HUDEP-2 (cell line): Measurements from ENCODE around the gene STK11.

Experiments
- DNase-seq, 76 experiments: peaks; one replicate each; lab custom pipeline; 2025; ENCODE audit not compliant: unreplicated experiment in 76 of 76; lab: John Stamatoyannopoulos, UW

STK11 gene

DNA sequence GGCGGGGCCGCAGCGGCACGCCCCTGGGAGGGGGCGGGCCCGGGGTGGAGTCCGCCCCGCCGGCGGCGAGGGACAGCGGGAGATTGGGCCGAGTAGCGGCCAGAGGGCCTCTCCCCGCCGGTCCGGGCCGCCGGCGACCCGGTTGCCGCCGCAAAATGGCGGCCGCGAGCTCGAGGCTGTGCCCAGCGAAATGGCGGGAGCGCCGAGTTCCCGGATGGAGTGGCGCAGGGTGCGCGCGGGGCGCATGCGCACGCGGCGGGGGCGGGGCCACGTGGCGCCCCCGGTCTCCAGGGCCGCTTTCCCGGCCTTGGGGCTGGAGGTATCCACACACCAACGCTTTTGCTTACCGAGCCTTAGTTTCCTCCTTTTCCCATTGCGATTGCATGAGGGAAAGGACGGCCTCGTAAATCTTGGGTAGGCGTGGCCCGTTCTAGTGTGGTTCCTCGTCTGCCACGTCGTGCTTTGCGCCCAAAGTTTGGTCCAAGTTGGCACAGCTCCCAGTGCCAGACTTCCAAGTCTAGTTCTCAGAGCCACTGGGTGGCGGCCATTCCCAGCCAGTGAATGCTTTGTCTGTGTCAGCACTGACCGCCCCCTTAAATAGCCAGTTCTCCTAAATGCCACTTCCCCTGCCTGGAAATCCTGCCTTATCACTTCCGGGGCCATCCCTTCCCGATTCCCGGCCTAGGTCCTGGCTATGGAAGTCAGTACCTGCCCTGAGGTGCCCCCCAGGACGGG, 64.1 kb downstream of the STK11 start:
- peak in 66 of 76 experiments; percentile 51 to 99 (median 81) for DNase-seq

DNA sequence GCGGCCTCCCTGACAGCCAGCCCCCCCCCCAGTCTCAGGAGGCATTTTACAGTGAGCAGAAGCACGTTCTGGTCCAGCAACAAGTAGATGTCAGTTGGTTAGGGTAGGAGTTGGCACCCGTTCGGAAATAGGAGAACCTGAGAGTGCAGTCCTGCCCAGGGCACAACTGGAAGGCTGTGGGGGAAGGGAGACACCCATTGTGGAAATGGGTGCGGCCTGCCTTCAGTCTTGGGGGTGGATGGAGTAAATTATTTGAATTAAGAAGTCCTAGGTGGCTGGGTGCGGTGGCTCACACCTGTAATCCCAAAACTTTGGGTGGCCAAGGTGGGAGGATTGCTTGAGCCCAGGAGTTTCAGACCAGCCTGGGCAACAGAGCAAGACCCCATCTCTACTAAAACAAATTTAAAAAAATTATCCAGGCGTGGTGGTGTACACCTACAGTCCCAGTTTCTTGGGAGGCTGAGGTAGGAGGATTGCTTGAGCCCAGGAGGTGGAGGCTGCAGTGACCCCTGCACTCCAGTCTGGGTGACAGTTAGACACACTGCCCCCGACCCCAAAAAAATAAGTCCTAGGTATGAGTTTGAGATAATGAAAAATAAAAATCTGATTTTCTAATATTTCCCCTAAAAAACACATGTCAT, 64.8 kb downstream of the STK11 start:
- DNase-seq, result peak in 39 of 76 experiments; percentile 14 to 73 (median 45)

DNA sequence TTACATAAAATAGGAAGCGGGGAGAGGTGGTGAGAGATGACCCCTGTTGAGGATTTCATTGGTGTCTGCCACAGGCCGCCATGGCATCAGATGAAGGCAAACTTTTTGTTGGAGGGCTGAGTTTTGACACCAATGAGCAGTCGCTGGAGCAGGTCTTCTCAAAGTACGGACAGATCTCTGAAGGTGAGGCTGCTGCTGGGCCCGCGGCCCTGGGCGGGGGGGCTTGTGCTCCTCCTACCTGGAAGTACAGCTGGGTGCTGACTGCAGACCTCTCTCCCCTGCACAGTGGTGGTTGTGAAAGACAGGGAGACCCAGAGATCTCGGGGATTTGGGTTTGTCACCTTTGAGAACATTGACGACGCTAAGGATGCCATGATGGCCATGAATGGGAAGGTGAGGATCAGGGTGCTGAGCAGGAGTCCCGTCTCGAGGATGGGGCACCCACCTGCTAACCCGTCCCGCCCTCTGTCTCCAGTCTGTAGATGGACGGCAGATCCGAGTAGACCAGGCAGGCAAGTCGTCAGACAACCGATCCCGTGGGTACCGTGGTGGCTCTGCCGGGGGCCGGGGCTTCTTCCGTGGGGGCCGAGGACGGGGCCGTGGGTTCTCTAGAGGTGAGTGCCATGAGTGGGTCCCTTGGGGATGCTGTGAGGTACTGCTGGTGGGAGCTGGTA, 65.4 kb downstream of the STK11 start:
- DNase-seq, result no peak

DNA sequence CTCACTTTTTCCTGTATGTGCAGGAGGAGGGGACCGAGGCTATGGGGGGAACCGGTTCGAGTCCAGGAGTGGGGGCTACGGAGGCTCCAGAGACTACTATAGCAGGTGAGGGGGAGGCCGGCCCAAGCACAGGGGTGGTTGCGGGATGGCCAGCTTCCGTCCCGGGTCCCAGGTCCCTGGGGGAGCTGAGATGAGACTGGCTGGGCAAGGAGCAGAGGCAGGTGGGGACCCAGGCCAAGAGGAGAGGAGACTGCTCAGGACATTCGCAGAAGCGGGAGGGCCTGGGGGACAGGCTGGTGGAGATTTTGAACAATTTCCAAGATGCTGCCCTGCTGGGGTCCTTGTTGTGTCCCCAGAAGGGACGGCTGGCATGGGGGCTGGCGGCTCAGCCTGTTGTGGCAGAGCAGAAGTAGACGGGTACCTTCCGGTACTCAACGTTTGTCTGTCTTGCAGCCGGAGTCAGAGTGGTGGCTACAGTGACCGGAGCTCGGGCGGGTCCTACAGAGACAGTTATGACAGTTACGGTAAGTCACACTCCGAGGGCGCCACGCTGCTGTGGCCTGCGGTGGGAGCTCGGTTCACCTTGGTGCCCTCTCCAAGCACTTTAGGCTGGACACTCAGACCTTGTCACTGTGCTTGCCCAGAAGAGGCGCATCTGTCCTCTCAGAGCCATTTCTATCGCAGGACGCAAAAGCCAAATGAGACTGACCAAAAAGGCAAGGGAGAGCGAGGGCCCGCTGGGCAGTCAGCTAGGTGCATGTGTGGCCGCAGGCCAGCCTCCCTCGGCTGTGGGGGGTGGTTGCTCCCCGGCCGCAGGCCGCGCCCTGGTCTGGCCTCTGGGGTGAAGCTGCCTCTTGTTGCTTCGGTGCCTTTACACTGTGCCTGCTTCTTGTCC, 66.2 kb downstream of the STK11 start:
- DNase-seq, result no peak

DNA sequence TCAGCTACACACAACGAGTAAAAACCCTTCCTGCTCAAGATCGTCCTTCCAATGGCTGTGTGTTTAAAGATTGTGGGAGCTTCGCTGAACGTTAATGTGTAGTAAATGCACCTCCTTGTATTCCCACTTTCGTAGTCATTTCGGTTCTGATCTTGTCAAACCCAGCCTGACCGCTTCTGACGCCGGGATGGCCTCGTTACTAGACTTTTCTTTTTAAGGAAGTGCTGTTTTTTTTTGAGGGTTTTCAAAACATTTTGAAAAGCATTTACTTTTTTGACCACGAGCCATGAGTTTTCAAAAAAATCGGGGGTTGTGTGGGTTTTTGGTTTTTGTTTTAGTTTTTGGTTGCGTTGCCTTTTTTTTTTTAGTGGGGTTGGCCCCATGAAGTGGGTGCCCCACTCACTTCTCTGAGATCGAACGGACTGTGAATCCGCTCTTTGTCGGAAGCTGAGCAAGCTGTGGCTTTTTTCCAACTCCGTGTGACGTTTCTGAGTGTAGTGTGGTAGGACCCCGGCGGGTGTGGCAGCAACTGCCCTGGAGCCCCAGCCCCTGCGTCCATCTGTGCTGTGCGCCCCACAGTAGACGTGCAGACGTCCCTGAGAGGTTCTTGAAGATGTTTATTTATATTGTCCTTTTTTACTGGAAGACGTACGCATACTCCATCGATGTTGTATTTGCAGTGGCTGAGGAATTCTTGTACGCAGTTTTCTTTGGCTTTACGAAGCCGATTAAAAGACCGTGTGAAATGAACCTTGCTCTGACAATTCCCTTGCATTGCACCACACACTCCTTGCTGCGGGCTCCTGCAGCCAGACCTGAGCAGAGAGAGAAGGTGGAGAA, 67.1 kb downstream of the STK11 start:
- no peak for DNase-seq

DNA sequence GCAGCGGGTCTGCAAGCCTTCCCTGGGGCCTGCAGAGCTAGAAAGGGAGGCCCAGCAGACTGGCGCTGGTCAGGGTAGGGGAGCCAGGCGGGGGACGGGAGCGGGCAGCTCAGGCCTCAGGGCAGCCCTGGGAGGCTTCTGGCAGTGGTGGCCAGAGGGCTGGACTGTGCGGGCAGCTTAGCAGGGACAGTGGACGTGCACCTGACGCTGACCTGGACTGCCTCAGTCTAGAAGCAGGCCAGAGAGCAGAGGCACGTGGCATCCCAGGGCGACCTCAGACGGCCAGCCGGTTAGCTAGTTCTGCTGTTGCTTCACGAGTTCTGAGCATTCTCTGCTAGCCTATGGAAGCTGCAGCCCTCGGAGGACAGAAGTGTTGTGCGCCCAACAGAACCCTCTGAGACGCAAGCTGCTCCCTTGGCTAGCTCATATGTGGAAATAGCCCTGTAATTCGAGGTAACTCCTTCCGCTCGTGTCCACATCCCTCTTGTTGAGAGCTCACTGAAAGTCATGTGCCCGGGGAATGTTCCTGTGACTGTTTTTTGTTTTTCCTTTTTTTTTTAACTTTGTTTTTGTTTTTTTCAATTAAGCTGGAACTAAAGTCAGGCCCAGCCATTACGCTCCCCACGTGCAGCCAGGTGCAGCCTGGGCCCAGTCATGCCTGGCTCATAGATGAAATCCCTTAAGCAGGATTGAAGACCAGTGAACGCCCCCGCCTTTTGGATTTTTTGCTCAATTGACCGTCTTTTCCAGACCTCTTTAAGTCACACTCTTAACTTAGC, 67.9 kb downstream of the STK11 start:
- no peak for DNase-seq

DNA sequence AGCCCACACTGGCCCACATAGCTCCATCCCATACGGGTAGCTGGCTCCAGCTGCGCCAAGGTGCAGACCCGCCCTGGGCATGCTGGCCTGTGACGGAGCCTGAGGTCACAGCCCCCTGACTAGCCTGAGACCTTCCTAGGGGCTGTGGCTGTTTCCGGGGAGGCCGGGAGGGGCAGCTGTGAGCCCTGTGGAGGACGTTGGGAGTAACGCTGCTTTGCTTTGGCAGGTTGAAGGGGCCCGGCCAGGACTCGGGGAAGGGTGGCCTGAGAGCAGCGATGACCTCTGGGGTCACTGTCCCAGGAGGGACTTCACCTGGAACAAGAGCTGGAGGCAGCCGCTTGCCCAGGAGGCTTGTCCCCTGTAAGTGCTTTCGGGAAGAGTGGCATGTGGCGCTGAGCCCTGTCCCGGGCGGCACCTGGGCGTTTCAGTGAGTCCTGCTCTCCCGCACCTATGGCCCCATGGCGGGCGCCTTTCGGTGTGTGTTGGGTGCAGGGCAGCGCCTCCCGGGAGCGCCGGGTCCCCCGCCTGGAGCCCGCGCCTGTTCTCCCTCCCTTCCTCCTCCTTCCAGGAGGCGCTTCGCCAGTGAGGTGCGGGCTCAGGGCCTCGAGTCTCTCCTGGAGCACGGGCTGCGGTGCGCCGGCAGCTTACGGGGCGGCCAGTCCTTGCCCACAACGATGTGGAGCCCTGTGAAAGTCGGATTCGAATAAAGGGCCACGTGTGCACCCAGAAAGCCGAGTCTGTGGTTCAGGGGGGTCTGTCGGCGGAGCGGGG, 68.7 kb downstream of the STK11 start:
- DNase-seq, result no peak

DNA sequence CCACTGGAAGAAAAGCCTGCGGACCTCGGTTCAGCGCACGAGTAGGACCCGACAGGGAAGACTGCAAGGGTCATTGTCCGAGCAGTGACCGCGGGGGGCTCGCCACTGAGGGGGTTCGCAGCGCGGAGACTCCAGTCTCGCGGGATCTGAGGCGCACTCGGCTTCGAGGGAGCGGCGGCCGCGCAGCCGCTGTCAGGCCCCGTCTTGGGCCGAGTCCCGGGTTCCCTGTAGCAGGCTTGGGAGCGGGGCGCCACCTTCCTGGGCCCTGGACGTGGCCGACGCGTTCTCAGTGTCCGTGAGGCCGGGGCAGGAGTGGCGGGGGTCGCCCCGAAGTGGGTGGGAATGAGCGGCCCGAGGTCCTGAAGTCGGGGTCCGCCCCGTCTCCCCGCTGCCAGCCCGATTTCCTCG, 69.3 kb downstream of the STK11 start:
- DNase-seq, result no peak

DNA sequence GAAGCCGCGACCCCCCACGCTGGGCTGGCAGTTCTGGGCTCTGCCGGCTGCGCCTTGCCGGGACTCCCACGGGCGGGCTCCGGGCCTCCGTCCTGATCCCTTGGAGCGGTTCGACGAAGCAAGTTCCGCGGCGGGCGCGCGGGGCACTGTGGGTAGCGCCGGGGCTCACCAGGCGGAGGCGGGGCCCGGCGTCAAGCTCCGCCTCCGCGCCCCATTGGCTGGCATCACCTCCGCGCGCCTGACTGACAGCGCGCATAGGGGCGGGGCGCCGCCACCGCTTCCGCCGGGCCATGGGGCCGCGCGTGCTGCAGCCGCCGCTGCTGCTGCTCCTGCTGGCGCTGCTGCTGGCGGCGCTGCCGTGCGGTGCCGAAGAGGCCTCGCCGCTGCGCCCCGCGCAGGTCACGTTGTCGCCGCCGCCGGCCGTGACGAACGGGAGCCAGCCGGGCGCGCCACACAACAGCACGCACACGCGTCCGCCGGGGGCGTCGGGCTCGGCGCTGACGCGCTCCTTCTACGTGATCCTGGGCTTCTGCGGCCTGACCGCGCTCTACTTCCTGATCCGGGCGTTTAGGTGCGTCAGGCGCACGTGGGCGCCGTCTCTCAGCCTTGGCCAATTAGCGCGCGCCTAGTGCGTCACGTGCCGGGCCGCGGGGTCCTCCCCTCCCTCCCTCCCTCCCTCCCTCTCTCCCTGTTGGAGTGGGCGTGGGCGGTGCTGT, 69.8 kb downstream of the STK11 start, which contains the start of gene FAM174C:
Gene FAM174C, plus strand, starts transcription at position 271 of the 716 bp plus-strand sequence. Its CDS starts 20 bp downstream, at position 291.
- DNase-seq, result peak in 75 of 76 experiments; percentile 75 to 99 (median 97)

DNA sequence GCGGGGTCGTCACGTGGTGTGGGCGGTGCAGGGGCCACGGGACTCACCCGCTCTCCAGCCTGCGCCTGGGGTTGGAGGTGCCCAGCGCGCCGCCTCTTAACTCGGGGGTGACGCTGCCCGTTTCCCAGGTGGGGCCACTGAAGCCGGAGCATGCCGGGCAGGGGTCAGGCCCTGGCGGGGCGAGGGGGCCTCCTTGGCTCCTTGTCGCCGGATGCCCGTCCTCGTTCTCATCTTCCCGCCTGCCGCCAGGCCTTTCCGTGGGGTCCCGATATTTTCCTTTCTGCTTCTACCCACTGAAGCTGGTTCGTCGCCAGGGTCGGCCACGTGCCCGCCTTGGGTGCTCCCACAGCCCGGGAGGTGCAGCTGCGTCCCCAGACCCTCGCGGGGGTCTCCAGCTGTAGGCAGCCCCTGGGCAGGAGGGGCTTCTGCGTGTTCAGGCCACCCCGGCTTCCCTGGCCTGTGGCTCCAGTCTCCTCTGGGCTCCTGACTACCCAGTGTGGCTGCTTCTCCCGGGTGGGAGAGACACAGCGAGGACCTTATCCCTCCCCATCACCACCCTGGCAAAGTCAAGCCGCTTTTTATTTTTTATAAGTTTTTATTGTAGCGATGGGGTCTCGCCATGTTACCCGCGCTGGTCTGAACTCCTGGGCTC, 70.5 kb downstream of the STK11 start:
- peak in 1 of 76 experiments; percentile 80 for DNase-seq

DNA sequence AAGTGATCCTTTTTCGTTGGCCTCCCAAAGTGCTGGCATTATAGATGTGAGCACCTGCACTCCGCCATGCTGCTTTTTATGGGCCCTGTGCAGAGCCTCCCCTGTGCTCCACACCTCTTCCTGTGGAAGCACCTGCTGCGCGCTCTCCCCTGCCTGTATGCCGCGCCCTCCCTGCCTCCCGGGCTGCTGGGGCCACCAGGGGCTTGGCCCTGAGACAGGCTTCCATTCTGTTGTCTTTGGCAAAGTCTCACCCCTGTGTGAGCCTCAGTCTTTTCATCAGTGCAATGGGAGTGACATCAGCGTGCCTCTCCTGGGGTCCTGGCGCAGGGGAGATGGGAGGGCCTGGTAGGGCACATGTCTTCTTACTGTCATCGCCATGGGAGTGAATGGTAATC, 71.0 kb downstream of the STK11 start:
- DNase-seq, result no peak

DNA sequence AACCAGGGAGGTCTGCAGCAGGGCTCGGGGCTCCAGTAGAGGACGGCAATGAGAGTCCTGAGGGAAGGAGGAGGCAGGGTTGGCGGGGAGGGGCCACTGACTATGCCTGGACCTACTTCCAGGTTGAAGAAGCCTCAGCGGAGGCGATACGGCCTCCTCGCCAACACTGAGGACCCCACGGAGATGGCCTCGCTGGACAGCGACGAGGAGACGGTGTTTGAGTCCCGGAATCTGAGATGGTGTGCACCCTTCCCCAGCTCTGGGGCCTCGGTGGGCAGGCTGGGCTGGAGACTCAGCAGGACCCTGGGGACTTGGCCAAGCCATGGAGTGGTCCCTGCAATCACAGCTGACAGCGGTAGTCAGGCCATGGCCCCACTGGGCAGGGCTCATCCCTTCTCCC, 71.5 kb downstream of the STK11 start:
- DNase-seq, result no peak
